ENCODE data around the gene RGS5.
"Not testable (repeated sequence)": the region's sequence is repeated elsewhere in the genome, so short reads cannot be mapped to it uniquely, and the experiment has no call there.

The RGS5 gene, protein sequence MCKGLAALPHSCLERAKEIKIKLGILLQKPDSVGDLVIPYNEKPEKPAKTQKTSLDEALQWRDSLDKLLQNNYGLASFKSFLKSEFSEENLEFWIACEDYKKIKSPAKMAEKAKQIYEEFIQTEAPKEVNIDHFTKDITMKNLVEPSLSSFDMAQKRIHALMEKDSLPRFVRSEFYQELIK

DNA sequence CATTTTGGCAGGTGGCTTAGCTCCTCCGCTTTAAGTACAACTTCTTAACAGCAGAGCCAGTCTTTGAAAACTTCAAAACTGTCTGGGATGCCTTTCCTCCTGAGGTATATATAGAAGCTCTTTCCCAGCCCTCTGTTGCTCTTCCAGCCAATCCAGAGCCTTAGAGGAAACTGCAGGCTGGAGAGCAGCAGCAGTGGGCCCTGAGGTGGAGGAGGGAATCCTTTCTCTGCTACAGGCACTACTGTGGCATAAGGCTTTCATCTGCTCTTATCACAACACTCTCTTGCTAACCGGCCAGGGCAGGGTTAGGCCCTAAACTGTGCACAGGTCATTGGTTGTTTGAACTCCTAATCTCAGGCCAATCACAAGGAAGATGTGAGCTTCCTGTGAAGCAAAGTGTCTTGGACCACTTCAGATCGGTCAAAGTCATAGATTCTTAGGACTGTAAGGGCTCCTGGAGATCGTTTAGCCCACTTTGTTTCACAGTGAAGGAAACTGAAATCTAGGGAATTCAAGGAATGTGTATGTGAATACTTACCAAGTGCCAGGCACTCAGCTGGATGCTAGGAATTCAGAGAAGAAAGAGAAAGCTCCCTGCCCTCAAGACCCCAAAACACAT lies at the start of gene RGS5:
RGS5 (minus strand) TSS at position 84 of the 619 bp plus-strand sequence; CDS start at position 3, 81 bp downstream.
- H3K9me3 ChIP-seq (ENCODE audit: control insufficient read depth, insufficient read depth, low read length) = no peaks in the 10 kb centered on the region
- H3K36me3 ChIP-seq (ENCODE audit: control insufficient read depth, insufficient read depth, low read length) = no peaks in the 10 kb centered on the region
- H3K4me3 ChIP-seq (ENCODE audit: low read length) = no peak within 1 kb of the TSS; the same call in 1 of the 2 replicates
- no peaks in the 10 kb centered on the region for H3K27me3 ChIP-seq (ENCODE audit: control insufficient read depth, insufficient read depth, low read length)
- DNase-seq (ENCODE audit: low read depth, low spot score) = peak; percentile 61
- peak within 1 kb of the TSS; percentile 31 for H3K27ac ChIP-seq (ENCODE audit: low read length)
- WGBS (ENCODE audit: insufficient coverage, insufficient read length) = no CpG with 5 or more reads among the region's 4 CpGs
- peaks cover 2% of the 10 kb centered on the region; the same call in 1 of the 2 replicates for H3K4me1 ChIP-seq (ENCODE audit: control insufficient read depth, insufficient read depth, low read length)

DNA sequence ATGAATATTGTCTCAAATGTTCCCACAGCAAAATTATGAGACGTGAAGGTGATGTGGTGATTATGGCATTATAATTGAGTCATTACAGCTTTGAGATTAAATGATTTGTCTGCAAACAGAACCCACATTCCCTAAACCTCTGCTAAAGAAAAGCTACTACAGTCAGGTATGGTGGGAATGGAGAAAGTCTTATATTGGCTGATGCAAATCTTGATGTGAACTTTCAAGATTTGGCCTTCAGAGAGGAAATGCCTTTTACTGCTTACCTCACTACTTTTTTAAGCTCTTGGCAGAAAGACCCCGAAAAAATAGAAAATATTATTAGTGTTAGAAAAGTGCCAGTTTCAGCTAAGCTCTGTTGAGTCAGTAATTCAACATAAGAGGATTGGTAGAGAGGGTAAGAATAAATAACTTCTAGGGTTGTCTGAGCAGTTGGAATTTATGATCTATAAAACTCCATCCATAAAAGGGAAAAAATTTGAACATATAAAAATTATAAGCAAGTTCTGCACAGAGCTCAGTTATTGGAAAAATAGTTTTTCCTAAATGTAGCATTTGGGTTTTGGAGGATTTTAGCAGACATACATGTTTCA lies 47.8 kb upstream of the RGS5 start:
- no peaks in the 10 kb centered on the region for H3K9me3 ChIP-seq (ENCODE audit: control insufficient read depth, insufficient read depth, low read length)
- H3K4me1 ChIP-seq (ENCODE audit: control insufficient read depth, insufficient read depth, low read length) = no peaks in the 10 kb centered on the region
- whole genome bisulfite sequencing (ENCODE audit: insufficient coverage, insufficient read length) = no CpG with 5 or more reads among the region's 2 CpGs
- H3K27ac ChIP-seq (ENCODE audit: low read length) = no peak overlapping the region
- no peaks in the 10 kb centered on the region for H3K36me3 ChIP-seq (ENCODE audit: control insufficient read depth, insufficient read depth, low read length)
- DNase-seq (ENCODE audit: low read depth, low spot score) = no peak
- no peaks in the 10 kb centered on the region for H3K27me3 ChIP-seq (ENCODE audit: control insufficient read depth, insufficient read depth, low read length)
- H3K4me3 ChIP-seq (ENCODE audit: low read length) = no peak overlapping the region

DNA sequence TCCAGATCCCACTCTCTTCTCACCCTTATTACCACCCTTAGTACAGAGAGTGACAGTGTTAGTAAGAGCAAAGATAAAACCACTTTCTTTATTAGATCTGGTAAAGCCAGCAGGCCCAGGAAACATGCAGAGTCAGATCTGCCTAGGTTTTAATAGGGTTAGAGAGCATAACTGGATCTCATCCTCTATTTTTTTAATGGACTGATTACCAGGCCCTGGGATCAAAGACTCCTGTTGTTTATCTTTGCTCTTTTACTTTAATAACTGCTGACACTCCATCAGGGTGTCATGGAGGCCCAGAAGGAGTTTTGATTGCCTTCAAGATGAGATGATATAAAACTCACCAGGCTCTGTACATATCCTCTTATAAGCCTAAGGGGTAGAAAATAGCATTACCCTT lies 45.3 kb upstream of the RGS5 start:
- Histone ChIP-seq H3K36me3 (ENCODE audit: control insufficient read depth, insufficient read depth, low read length) (no peaks in the 10 kb centered on the region), H3K27ac (ENCODE audit: low read length) (no peak overlapping the region), H3K4me1 (ENCODE audit: control insufficient read depth, insufficient read depth, low read length) (no peaks in the 10 kb centered on the region), H3K4me3 (ENCODE audit: low read length) (no peak overlapping the region), H3K27me3 (ENCODE audit: control insufficient read depth, insufficient read depth, low read length) (no peaks in the 10 kb centered on the region), H3K9me3 (ENCODE audit: control insufficient read depth, insufficient read depth, low read length) (no peaks in the 10 kb centered on the region)
- DNase-seq (ENCODE audit: low read depth, low spot score) = no peak

DNA sequence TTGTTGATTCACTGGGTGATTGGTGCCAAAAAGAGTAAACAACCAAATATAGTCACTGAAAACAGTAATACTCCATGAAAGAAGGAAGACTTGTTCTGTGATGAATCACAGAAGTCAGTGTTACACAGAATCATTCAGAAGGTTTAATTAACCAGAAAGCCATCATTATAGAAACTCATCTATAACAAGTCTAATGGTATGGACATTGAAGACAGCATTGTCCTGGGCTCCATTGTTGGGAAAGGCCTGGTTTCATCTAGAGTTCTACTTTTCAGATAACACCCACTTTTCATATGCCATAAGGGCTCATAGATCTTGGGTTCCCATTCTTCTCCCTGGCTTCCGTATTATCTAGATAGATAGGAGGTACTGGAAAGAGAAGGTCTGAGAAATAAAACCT lies 41.9 kb upstream of the RGS5 start:
- H3K27ac ChIP-seq (ENCODE audit: low read length); DNase-seq (ENCODE audit: low read depth, low spot score); H3K36me3 ChIP-seq (ENCODE audit: control insufficient read depth, insufficient read depth, low read length); H3K4me3 ChIP-seq (ENCODE audit: low read length); H3K27me3 ChIP-seq (ENCODE audit: control insufficient read depth, insufficient read depth, low read length); H3K4me1 ChIP-seq (ENCODE audit: control insufficient read depth, insufficient read depth, low read length); H3K9me3 ChIP-seq (ENCODE audit: control insufficient read depth, insufficient read depth, low read length): not testable (repeated sequence)
- no CpG with 5 or more reads among the region's 1 CpG for WGBS (ENCODE audit: insufficient coverage, insufficient read length)

DNA sequence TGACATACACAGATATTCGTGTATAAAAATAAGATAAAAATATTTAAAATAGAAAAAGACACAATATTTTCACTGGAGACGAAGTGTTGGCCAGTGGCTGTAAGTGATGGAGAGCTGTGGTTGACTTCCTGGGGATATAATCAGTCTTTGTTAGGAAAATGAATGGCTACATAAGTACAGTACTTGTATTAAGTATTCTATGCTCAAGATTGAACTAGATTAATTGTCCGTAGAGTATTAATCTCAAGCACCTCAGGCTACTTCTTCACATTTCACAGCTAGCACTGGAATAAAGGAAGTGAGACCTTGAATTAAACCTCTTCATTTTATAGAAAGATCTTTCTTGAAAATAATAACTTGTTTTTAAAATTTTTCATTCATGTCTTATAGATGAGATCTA lies 39.0 kb upstream of the RGS5 start:
- no peak for DNase-seq (ENCODE audit: low read depth, low spot score)
- no peaks in the 10 kb centered on the region for H3K4me1 ChIP-seq (ENCODE audit: control insufficient read depth, insufficient read depth, low read length)
- no peaks in the 10 kb centered on the region for H3K36me3 ChIP-seq (ENCODE audit: control insufficient read depth, insufficient read depth, low read length)
- H3K4me3 ChIP-seq (ENCODE audit: low read length) = no peak overlapping the region
- no peak overlapping the region for H3K27ac ChIP-seq (ENCODE audit: low read length)
- H3K9me3 ChIP-seq (ENCODE audit: control insufficient read depth, insufficient read depth, low read length) = no peaks in the 10 kb centered on the region
- H3K27me3 ChIP-seq (ENCODE audit: control insufficient read depth, insufficient read depth, low read length) = no peaks in the 10 kb centered on the region
- WGBS (ENCODE audit: insufficient coverage, insufficient read length) = no CpG with 5 or more reads among the region's 3 CpGs

DNA sequence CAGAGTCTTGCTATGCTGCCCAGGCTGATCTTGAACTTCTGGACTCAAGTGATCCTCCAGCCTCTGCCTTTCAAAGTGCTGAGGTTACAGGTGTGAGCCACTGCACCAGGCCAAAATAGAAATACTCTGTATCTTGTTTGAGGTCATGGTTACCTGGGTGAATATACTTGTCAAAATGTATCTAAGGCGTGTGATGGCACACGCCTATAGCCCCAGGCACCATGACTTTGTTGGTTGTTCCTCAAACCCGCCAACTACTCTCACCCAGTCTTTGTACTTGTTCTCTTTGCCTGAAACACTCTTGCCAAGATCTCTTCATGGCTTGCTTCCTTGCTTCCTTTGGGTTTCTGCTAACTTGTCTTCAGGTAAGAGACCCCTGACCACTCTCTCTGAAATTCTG lies 38.0 kb upstream of the RGS5 start:
- no CpG with 5 or more reads among the region's 3 CpGs for WGBS (ENCODE audit: insufficient coverage, insufficient read length)
- no peak overlapping the region for H3K27ac ChIP-seq (ENCODE audit: low read length)
- H3K4me1 ChIP-seq (ENCODE audit: control insufficient read depth, insufficient read depth, low read length) = no peaks in the 10 kb centered on the region
- H3K4me3 ChIP-seq (ENCODE audit: low read length) = no peak overlapping the region
- no peaks in the 10 kb centered on the region for H3K9me3 ChIP-seq (ENCODE audit: control insufficient read depth, insufficient read depth, low read length)
- no peaks in the 10 kb centered on the region for H3K27me3 ChIP-seq (ENCODE audit: control insufficient read depth, insufficient read depth, low read length)
- H3K36me3 ChIP-seq (ENCODE audit: control insufficient read depth, insufficient read depth, low read length) = no peaks in the 10 kb centered on the region
- no peak for DNase-seq (ENCODE audit: low read depth, low spot score)

DNA sequence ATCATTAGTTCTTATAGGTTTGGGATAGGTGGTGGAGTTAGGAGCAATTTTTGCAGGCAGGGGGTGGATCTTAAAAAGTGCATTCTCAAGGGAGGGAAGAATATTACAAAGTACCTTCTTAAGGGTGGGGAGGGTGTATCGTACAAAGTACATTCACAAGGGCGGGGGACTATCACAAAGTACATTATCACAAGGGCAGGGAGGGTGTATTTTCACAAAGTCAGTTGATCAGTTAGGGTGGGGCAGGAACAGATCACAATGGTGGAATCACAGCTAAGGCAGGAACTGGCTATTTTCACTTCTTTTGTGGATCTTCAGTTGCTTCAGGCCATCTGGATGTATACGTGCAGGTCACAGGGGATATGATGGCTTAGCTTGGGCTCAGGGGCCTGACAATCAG lies 30.9 kb upstream of the RGS5 start:
- DNase-seq (ENCODE audit: low read depth, low spot score); H3K9me3 ChIP-seq (ENCODE audit: control insufficient read depth, insufficient read depth, low read length); H3K27me3 ChIP-seq (ENCODE audit: control insufficient read depth, insufficient read depth, low read length); H3K4me1 ChIP-seq (ENCODE audit: control insufficient read depth, insufficient read depth, low read length); H3K27ac ChIP-seq (ENCODE audit: low read length); H3K4me3 ChIP-seq (ENCODE audit: low read length); H3K36me3 ChIP-seq (ENCODE audit: control insufficient read depth, insufficient read depth, low read length): not testable (repeated sequence)
- no CpG with 5 or more reads among the region's 3 CpGs for WGBS (ENCODE audit: insufficient coverage, insufficient read length)

DNA sequence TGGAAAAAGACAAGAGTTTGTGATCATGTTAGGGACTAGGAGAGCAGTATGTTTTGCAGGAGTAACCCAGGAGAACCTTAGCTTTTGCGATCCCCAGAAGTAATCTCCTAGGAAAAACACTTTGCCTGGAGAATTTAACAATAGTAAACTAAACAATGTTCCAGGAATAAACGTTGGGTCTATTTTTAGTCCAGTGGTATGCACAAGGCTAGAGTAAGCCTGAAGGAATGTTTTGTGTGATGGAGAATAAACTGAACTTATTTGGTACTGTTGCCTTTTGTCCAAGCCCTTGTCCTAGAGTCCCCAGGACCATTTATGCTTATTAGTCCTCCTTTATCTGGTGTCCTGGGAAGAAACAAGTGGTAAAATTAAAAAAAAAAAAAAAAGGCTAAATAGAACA lies 28.7 kb upstream of the RGS5 start:
- Histone ChIP-seq H3K9me3 (ENCODE audit: control insufficient read depth, insufficient read depth, low read length) (no peaks in the 10 kb centered on the region), H3K4me1 (ENCODE audit: control insufficient read depth, insufficient read depth, low read length) (no peaks in the 10 kb centered on the region), H3K4me3 (ENCODE audit: low read length) (no peak overlapping the region), H3K36me3 (ENCODE audit: control insufficient read depth, insufficient read depth, low read length) (no peaks in the 10 kb centered on the region), H3K27ac (ENCODE audit: low read length) (no peak overlapping the region), H3K27me3 (ENCODE audit: control insufficient read depth, insufficient read depth, low read length) (no peaks in the 10 kb centered on the region)
- WGBS (ENCODE audit: insufficient coverage, insufficient read length) = no CpG with 5 or more reads among the region's 2 CpGs
- no peak for DNase-seq (ENCODE audit: low read depth, low spot score)

DNA sequence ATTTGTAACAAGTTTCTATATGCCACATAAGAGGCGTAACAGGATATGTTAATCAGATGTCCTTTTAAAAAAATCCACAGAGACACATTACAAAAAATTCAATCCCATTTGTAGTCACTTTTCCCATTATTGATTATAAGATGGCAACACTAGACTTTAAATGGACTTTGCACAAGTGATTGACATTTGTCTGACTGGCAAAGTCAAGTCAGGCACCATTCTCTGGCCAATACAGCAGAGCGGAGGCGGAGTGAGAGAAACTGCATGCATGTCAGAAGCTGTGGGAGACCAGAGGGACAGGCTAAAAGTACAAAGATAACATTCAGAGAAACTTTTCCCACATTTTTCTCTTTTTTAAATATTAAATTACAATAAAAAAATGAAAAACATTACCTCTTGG lies 28.1 kb upstream of the RGS5 start:
- H3K4me1 ChIP-seq (ENCODE audit: control insufficient read depth, insufficient read depth, low read length) = no peaks in the 10 kb centered on the region
- DNase-seq (ENCODE audit: low read depth, low spot score) = no peak

DNA sequence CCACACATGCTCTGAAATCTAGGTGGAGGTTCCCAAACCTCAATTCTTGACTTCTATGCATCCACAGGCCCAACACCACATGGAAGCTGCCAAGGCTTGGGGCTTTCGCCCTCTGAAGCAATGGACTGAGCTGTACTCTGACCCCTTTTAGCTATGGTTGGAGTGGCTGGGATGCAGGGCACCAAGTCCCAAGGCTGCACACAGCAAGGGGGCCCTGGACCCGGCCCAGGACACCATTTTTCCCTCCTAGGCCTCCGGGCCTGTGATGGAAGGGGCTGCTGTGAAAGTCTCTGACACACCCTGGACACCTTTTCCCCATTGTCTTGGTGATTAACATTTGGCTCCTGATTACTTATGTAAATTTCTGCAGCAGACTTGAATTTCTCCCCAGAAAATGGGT lies 25.6 kb upstream of the RGS5 start:
- not testable (repeated sequence) for H3K4me1 ChIP-seq (ENCODE audit: control insufficient read depth, insufficient read depth, low read length); H3K9me3 ChIP-seq (ENCODE audit: control insufficient read depth, insufficient read depth, low read length); DNase-seq (ENCODE audit: low read depth, low spot score); H3K36me3 ChIP-seq (ENCODE audit: control insufficient read depth, insufficient read depth, low read length); H3K27me3 ChIP-seq (ENCODE audit: control insufficient read depth, insufficient read depth, low read length); H3K27ac ChIP-seq (ENCODE audit: low read length); H3K4me3 ChIP-seq (ENCODE audit: low read length)
- WGBS (ENCODE audit: insufficient coverage, insufficient read length) = no CpG with 5 or more reads among the region's 3 CpGs

More for the DNA sequence above, 28.1 kb upstream of the RGS5 start:
- no CpG with 5 or more reads among the region's 3 CpGs for WGBS (ENCODE audit: insufficient coverage, insufficient read length)
- Histone ChIP-seq H3K36me3 (ENCODE audit: control insufficient read depth, insufficient read depth, low read length) (no peaks in the 10 kb centered on the region), H3K27me3 (ENCODE audit: control insufficient read depth, insufficient read depth, low read length) (no peaks in the 10 kb centered on the region), H3K4me3 (ENCODE audit: low read length) (no peak overlapping the region), H3K9me3 (ENCODE audit: control insufficient read depth, insufficient read depth, low read length) (no peaks in the 10 kb centered on the region), H3K27ac (ENCODE audit: low read length) (no peak overlapping the region)

DNA sequence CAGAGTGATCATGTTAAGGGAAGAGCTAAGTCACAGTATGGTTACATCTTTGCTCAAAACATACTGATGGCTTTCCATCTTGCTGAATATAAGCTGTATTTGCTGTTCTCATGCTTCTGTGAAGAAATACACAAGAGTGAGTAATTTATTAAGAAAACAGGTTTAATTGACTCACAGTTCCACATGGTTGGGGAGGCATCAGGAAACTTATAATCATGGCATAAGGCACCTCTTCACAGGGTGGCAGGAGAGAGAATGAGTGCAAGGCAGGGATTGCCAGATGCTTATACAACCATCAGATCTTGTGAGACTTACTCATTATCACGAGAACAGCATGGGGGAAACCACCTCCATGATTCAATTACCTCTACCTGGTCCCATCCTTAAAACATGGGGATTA lies 24.4 kb upstream of the RGS5 start:
- Histone ChIP-seq H3K9me3 (ENCODE audit: control insufficient read depth, insufficient read depth, low read length) (no peaks in the 10 kb centered on the region), H3K27ac (ENCODE audit: low read length) (no peak overlapping the region), H3K36me3 (ENCODE audit: control insufficient read depth, insufficient read depth, low read length) (no peaks in the 10 kb centered on the region), H3K27me3 (ENCODE audit: control insufficient read depth, insufficient read depth, low read length) (no peaks in the 10 kb centered on the region), H3K4me1 (ENCODE audit: control insufficient read depth, insufficient read depth, low read length) (no peaks in the 10 kb centered on the region), H3K4me3 (ENCODE audit: low read length) (no peak overlapping the region)
- DNase-seq (ENCODE audit: low read depth, low spot score) = no peak
- WGBS (ENCODE audit: insufficient coverage, insufficient read length) = no CpG with 5 or more reads among the region's 1 CpG

Data from iPS DF 6.9 (cell line).